A549 (cell line): ENCODE measurements around the gene ARHGDIG.

Experiments used
- CTCF ChIP-seq: fragments of >200 bp; sonication (Bioruptor Twin); formaldehyde crosslinking; IDR thresholded peaks from 3 replicates; pipeline ENCODE4 v1.5.1; 2016
- KDM1A ChIP-seq: fragments of 200-600 bp; sonication (generic); IDR thresholded peaks from 2 replicates; pipeline ENCODE4 v1.6.1; 2016; ENCODE audit warnings: low read depth, mild to moderate bottlenecking

DNA sequence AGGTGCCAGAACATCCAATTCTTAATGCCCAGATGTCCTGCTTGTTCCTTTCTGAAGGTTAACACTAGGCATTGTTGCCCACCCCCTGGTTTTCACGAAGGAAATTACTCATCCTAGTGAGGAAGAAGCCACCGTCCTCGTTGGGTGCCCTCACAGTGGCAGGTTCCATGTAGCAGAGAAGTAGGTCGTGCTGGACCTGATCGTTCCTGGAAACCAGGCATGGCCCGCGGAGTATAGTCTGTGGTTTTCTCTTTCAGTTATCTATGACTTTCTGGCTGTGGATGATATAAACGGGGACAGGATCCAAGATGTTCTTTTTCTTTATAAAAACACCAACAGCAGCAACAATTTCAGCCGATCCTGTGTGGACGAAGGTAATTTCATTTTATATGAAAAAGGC is 21.2 kb upstream of the ARHGDIG start:
- no peak for TF ChIP-seq CTCF
- no peak for TF ChIP-seq KDM1A
